OCI-LY1 (cell line): Measurements from ENCODE around the gene EMC9.

Experiments
- H2AFZ ChIP-seq: fragments of 200-600 bp; sonication (generic), shearing (Covaris generic); 2 replicates; pipeline ENCODE4 v1.6.0; 2014; ENCODE audit warnings: antibody characterized with exemption, mild to moderate bottlenecking, low read length
- H3F3A ChIP-seq: fragments of 200-600 bp; sonication (generic), shearing (Covaris generic); 2 replicates; pipeline ENCODE4 v1.6.0; 2014; ENCODE audit warnings: mild to moderate bottlenecking, antibody characterized with exemption, low read length, moderate library complexity; ENCODE audit not compliant: insufficient read depth
- H3K27ac ChIP-seq: fragments of 200-600 bp; sonication (generic); 2 replicates; pipeline ENCODE4 v1.5.1; 2014; ENCODE audit warnings: low read length, mixed run types, mild to moderate bottlenecking, low read depth; ENCODE audit not compliant: poor library complexity, severe bottlenecking
- H3K27me3 ChIP-seq: fragments of 200-600 bp; sonication (generic); 2 replicates; pipeline ENCODE4 v1.6.0; 2014; ENCODE audit warnings: antibody characterized with exemption, mild to moderate bottlenecking, low read length, moderate library complexity; ENCODE audit not compliant: insufficient read depth
- H3K36me3 ChIP-seq: fragments of 200-600 bp; sonication (generic); 2 replicates; pipeline ENCODE4 v1.6.1; 2014; ENCODE audit warnings: mild to moderate bottlenecking, antibody characterized with exemption, low read length, moderate library complexity, mixed read lengths; ENCODE audit not compliant: insufficient read depth
- H3K4me1 ChIP-seq: fragments of 200-600 bp; sonication (generic); 2 replicates; pipeline ENCODE4 v1.5.1; 2014; ENCODE audit warnings: mild to moderate bottlenecking, low read length, moderate library complexity; ENCODE audit not compliant: insufficient read depth, severe bottlenecking
- H3K4me2 ChIP-seq: fragments of 200-600 bp; sonication (generic), shearing (Covaris generic); 2 replicates; pipeline ENCODE4 v1.6.1; 2014; ENCODE audit warnings: low read length
- H3K4me3 ChIP-seq: fragments of 200-600 bp; sonication (generic); 2 replicates; pipeline ENCODE4 v1.5.1; 2014; ENCODE audit warnings: low read length, low read depth, mild to moderate bottlenecking, mixed read lengths; ENCODE audit not compliant: poor library complexity, severe bottlenecking
- H3K79me2 ChIP-seq: fragments of 200-600 bp; shearing (Covaris generic); 2 replicates; pipeline ENCODE4 v1.6.1; 2016; ENCODE audit warnings: mixed run types, low read length, mixed read lengths; ENCODE audit not compliant: insufficient read depth
- H3K9ac ChIP-seq: fragments of 200-600 bp; sonication (generic), shearing (Covaris generic); 2 replicates; pipeline ENCODE4 v1.6.1; 2014; ENCODE audit warnings: mild to moderate bottlenecking, low read length, mixed read lengths
- H3K9me2 ChIP-seq: fragments of 200-600 bp; sonication (generic), shearing (Covaris generic); 2 replicates; pipeline ENCODE4 v1.6.1; 2014; ENCODE audit warnings: low read depth, mild to moderate bottlenecking, low read length, mixed read lengths
- H3K9me3 ChIP-seq: fragments of 200-600 bp; shearing (Covaris generic); 2 replicates; pipeline ENCODE4 v1.6.1; 2014; ENCODE audit warnings: low read length, mixed read lengths
- H4K20me1 ChIP-seq: fragments of 200-600 bp; sonication (generic), shearing (Covaris generic); 2 replicates; pipeline ENCODE4 v1.6.0; 2016; ENCODE audit warnings: mild to moderate bottlenecking, low read length; ENCODE audit not compliant: insufficient read depth
- CTCF ChIP-seq: fragments of 200-600 bp; sonication (generic), shearing (Covaris generic); IDR thresholded peaks from 2 replicates; pipeline ENCODE4 v1.5.1; 2017; ENCODE audit warnings: mild to moderate bottlenecking, antibody characterized with exemption, low read length, moderate library complexity, mixed read lengths
- EZH2 ChIP-seq: fragments of 200-600 bp; sonication (generic), shearing (Covaris generic); IDR thresholded peaks from 2 replicates; pipeline ENCODE4 v1.8.0; 2017; ENCODE audit warnings: borderline replicate concordance, mixed run types, mild to moderate bottlenecking, antibody characterized with exemption, low read length, moderate library complexity, mixed read lengths

EMC9 gene

GRCh38 chr14:24141097-24141880 lies at the start of gene EMC9:
Gene EMC9 (minus strand): TSS chr14:24141591. CDS start chr14:24141304, 287 bp downstream.
- no peak within 1 kb of the TSS for H2AFZ ChIP-seq
- peak within 1 kb of the TSS; percentile 75 for H3K4me2 ChIP-seq
- H3F3A ChIP-seq: no peaks in the 10 kb centered on the region
- peak within 1 kb of the TSS; percentile 78 for H3K4me3 ChIP-seq
- TF ChIP-seq EZH2: no peak
- no peak for TF ChIP-seq CTCF
- peak within 1 kb of the TSS; percentile 91 for H3K27ac ChIP-seq
- no peaks in the 10 kb centered on the region for H3K9me2 ChIP-seq
- H3K9me3 ChIP-seq: no peaks in the 10 kb centered on the region
- no peaks in the 10 kb centered on the region for H3K27me3 ChIP-seq
- H3K9ac ChIP-seq: peak within 1 kb of the TSS; percentile 83
- H3K36me3 ChIP-seq: peaks cover 58% of the 10 kb centered on the region
- H4K20me1 ChIP-seq: no peaks in the 10 kb centered on the region
- peaks cover 19% of the 10 kb centered on the region for H3K79me2 ChIP-seq
- peaks cover 40% of the 10 kb centered on the region for H3K4me1 ChIP-seq

GRCh38 chr14:24190416-24190815 lies 49.0 kb upstream of the EMC9 start:
- H3K27me3 ChIP-seq: no peaks in the 10 kb centered on the region
- no peak overlapping the region for H3K4me3 ChIP-seq
- H3K9me3 ChIP-seq: no peaks in the 10 kb centered on the region
- H3K79me2 ChIP-seq: no peaks in the 10 kb centered on the region
- H3K4me1 ChIP-seq: peaks cover 29% of the 10 kb centered on the region
- H3K4me2 ChIP-seq: no peak overlapping the region
- H3K9me2 ChIP-seq: no peaks in the 10 kb centered on the region
- H3K27ac ChIP-seq: no peak overlapping the region
- H3F3A ChIP-seq: no peaks in the 10 kb centered on the region
- H3K9ac ChIP-seq: no peak overlapping the region
- TF ChIP-seq CTCF (no peak), EZH2 (no peak)
- no peaks in the 10 kb centered on the region for H4K20me1 ChIP-seq
- H2AFZ ChIP-seq: no peak overlapping the region
- H3K36me3 ChIP-seq: peaks cover 38% of the 10 kb centered on the region

GRCh38 chr14:24189460-24189859 lies 48.1 kb upstream of the EMC9 start:
- Histone ChIP-seq H3K4me1 (peaks cover 20% of the 10 kb centered on the region), H3K36me3 (peaks cover 48% of the 10 kb centered on the region), H3K79me2 (no peaks in the 10 kb centered on the region), H3K9ac (peak overlapping the region; percentile 33; the same call in 1 of the 2 replicates), H3K4me3 (peak overlapping the region; percentile 65), H3K9me3 (no peaks in the 10 kb centered on the region), H3K27me3 (no peaks in the 10 kb centered on the region), H3K27ac (peak overlapping the region; percentile 16), H2AFZ (0 out of 2 replicates have a peak overlapping the region, but pooled peaks have one; percentile 30), H3F3A (no peaks in the 10 kb centered on the region), H3K4me2 (peak overlapping the region; percentile 67), H4K20me1 (no peaks in the 10 kb centered on the region), H3K9me2 (no peaks in the 10 kb centered on the region)
- TF ChIP-seq CTCF (no peak), EZH2 (no peak)
